Caki2 (cell line): ENCODE data around the gene KMT2E. TPM values are rescaled to one million over a fixed set of nuclear protein-coding genes. Genes with fewer than 3 reads are reported as not detected.
"Not testable (repeated sequence)": the region's sequence is repeated elsewhere in the genome, so short reads cannot be mapped to it uniquely, and the experiment has no call there.

Experiments used
- DNase-seq: peaks from one replicate; pipeline ENCODE4 v3.0.0-alpha.2; 2015; ENCODE audit warnings: low read depth
- in situ Hi-C: cut with HindIII; loops from 2 replicates; pipeline ENCODE4 v1.10.0; 2016; ENCODE audit warnings: low sequenced_read_pairs, low pct_unique_long_range_greater_than_20kb, mixed read lengths
- total RNA-seq: library from RNA; depleted of rRNA; stranded (reverse); fragments of >200 nt; shearing (Covaris generic); gene quantifications from 2 replicates; pipeline ENCODE4 v1.2.3, GENCODE V29; 2014; ENCODE audit warnings: low replicate concordance; rRNA removed

Gene KMT2E
- total RNA-seq = 9.2 and 12.2 TPM in 2 replicates

- in situ Hi-C loops = no loop called here
- DNase-seq = peak; percentile 86
These were observed at the start of gene KMT2E for GRCh38 chr7:105013816-105014692. TSS of gene KMT2E (plus strand) at chr7:105014205. CDS start at chr7:105040953, 26,748 bp downstream.

- DNase-seq = no peak
- in situ Hi-C loops = no loop called here
These were observed 49.3 kb upstream of the KMT2E start for GRCh38 chr7:104964626-104965236.

GRCh38 chr7:104966022-104966421 lies 48.0 kb upstream of the KMT2E start:
- no peak for DNase-seq
- in situ Hi-C loops = no loop called here

- DNase-seq = no peak
These were observed 46.9 kb upstream of the KMT2E start for GRCh38 chr7:104967088-104967487.

GRCh38 chr7:104967595-104967994 lies 46.4 kb upstream of the KMT2E start:
- in situ Hi-C loops = no loop called here
- DNase-seq = no peak

More at GRCh38 chr7:104967088-104967487, 46.9 kb upstream of the KMT2E start:
- in situ Hi-C loops = no loop called here

GRCh38 chr7:104968648-104969047 lies 45.4 kb upstream of the KMT2E start:
- in situ Hi-C loops = no loop called here
- no peak for DNase-seq

- no peak for DNase-seq
- in situ Hi-C loops = no loop called here
These were observed 44.8 kb upstream of the KMT2E start for GRCh38 chr7:104969183-104969582.

GRCh38 chr7:104971290-104972071 lies 42.5 kb upstream of the KMT2E start:
- in situ Hi-C loops = no loop called here
- DNase-seq = no peak

GRCh38 chr7:104972500-104972899 lies 41.5 kb upstream of the KMT2E start:
- no peak for DNase-seq
- in situ Hi-C loops = no loop called here

- in situ Hi-C loops = no loop called here
- no peak for DNase-seq
These were observed 40.8 kb upstream of the KMT2E start for GRCh38 chr7:104973227-104973626.

GRCh38 chr7:104973909-104974415 lies 40.0 kb upstream of the KMT2E start:
- no peak for DNase-seq
- in situ Hi-C loops = no loop called here

GRCh38 chr7:104975553-104975952 lies 38.5 kb upstream of the KMT2E start:
- in situ Hi-C loops = not testable (repeated sequence)

GRCh38 chr7:104976966-104977636 lies 36.9 kb upstream of the KMT2E start:
- in situ Hi-C loops = no loop called here
- no peak for DNase-seq

More at GRCh38 chr7:104975553-104975952, 38.5 kb upstream of the KMT2E start:
- DNase-seq = not testable (repeated sequence)

- in situ Hi-C loops = no loop called here
- DNase-seq = no peak
These were observed 35.5 kb upstream of the KMT2E start for GRCh38 chr7:104978460-104978859.

GRCh38 chr7:104979167-104979841 lies 34.7 kb upstream of the KMT2E start:
- no peak for DNase-seq
- in situ Hi-C loops = no loop called here

- DNase-seq = no peak
- in situ Hi-C loops = no loop called here
These were observed 33.6 kb upstream of the KMT2E start for GRCh38 chr7:104980440-104980839.

GRCh38 chr7:104980841-104981671 lies 32.9 kb upstream of the KMT2E start:
- peak; percentile 58 for DNase-seq
- in situ Hi-C loops = no loop called here
